Heart left ventricle (tissue), 16 donors: ENCODE measurements around the gene GP5. TPM values are rescaled to one million over a fixed set of nuclear protein-coding genes. Genes with fewer than 3 reads are reported as not detected.

Experiments used
- ATAC-seq, 4 donors: fragments of 200-7000 bp; cut with Tn5 transposase; one replicate each; pipeline ENCODE4 v1.9.1; 2020 to 2022; ENCODE audit warnings: moderate library complexity in 4 of 4, mild to moderate bottlenecking in 3 of 4, moderate number of reproducible peaks in 1 of 4
- DNase-seq, 5 donors: peaks; one replicate each; pipeline ENCODE4 v3.0.0-alpha.2; 2020
- H3K27ac ChIP-seq, 12 donors: fragments of 200-600 bp; sonication (generic) in 4 of 12; one replicate each; pipeline versions ENCODE4 v1.5.0 to v1.8.0; 2016 to 2022; ENCODE audit warnings: mild to moderate bottlenecking in 2 of 12
- H3K27me3 ChIP-seq, 9 donors: fragments of 200-600 bp; sonication (generic) in 2 of 9; one replicate each; pipeline versions ENCODE4 v1.5.1 to v1.8.0; 2016 to 2022; ENCODE audit warnings: mild to moderate bottlenecking in 3 of 9
- H3K36me3 ChIP-seq, 9 donors: fragments of 200-600 bp; sonication (generic) in 2 of 9; one replicate each; pipeline versions ENCODE4 v1.5.0 to v1.8.0; 2018 to 2022; ENCODE audit warnings: mild to moderate bottlenecking in 2 of 9
- H3K4me1 ChIP-seq, 12 donors: fragments of 200-600 bp; sonication (generic) in 4 of 12; one replicate each; pipeline versions ENCODE4 v1.5.0 to v1.8.0; 2016 to 2022; ENCODE audit warnings: mild to moderate bottlenecking in 3 of 12
- H3K4me3 ChIP-seq, 12 donors: fragments of 200-600 bp; sonication (generic) in 4 of 12; one replicate each; pipeline versions ENCODE4 v1.5.0 to v1.8.0; 2017 to 2022; ENCODE audit warnings: mild to moderate bottlenecking in 9 of 12, moderate library complexity in 4 of 12
- H3K9me3 ChIP-seq, 12 donors: fragments of 200-600 bp; sonication (generic) in 4 of 12; one replicate each; pipeline versions ENCODE4 v1.5.0 to v1.8.0; 2016 to 2022; ENCODE audit warnings: mild to moderate bottlenecking in 1 of 12
- CTCF ChIP-seq, 12 donors: fragments of 200-600 bp; sonication (generic) in 4 of 12; IDR thresholded peaks; one replicate each; pipeline versions ENCODE4 v1.5.0 to v1.8.0; 2018 to 2022; ENCODE audit warnings: antibody characterized with exemption in 12 of 12, mild to moderate bottlenecking in 5 of 12
- POLR2A ChIP-seq, 2 donors: fragments of 450-650 bp; IDR thresholded peaks; one replicate each; pipeline ENCODE4 v1.6.1; 2017; ENCODE audit warnings: antibody characterized with exemption in 2 of 2, mild to moderate bottlenecking in 2 of 2, moderate library complexity in 2 of 2
- WGBS, 4 donors: extraction: QIAGEN DNeasy Blood & Tissue Kit in 2 of 4; methylation state at CpG; one replicate each; pipeline versions ENCODE4 v1.1.5 to v1.1.7; 2013 to 2018; 5-methylcytosine and 5-hydroxymethylcytosine counted together
- intact Hi-C, 10 donors: fragments of 100-400 bp; cut with DNase I; formaldehyde crosslinking; loops; one replicate each; pipeline versions ENCODE4 v1.11.1 to v1.14.2; 2022
- polyA plus RNA-seq, 2 donors: library from polyadenylated mRNA; stranded (reverse); fragments of 200-250 nt; gene quantifications; one replicate each; pipeline ENCODE4 v1.2.3, GENCODE V29; 2013
- total RNA-seq, 9 donors: library from RNA; depleted of rRNA in 2 of 9; stranded (reverse); fragments of >200 nt in 2 of 9; fragmentation: NEBNext Ultra II Directional in 3 of 9; extraction: Animal tissue kit (Norgen Biotek cat#: 25700) in 3 of 9; gene quantifications; one replicate each; pipeline versions ENCODE4 v1.1.0 to v1.2.4, GENCODE V29; 2016 to 2023
- donor health status: ischemic (EF 13 %, LVEDD 7.1; RV severe dilation, severe dysfunction).
- donor health status: healthy with polysubstance abuse.
- donor health status: DM: no; HTN: yes; CAD: no.
- donor health status: DM: no; HTN: no; CAD: no.
- donor health status: ischemic (EF 25% LVEDD 6.9; RV normal size, moderate dysfunction).
- donor health status: ischemic (EF 25% LVEDD 5.7; RV mildly dilated, moderate dysfunction).
- donor health status: healthy.
- donor health status: DM: yes; HTN: yes; CAD: no.
- donor health status: ischemic (EF 35%, LVEDD 5.7; RV mildly dilated, moderate dysfunction).
- donor health status: nonischemic (EF 11% LVEDD 7.7; RV severe dilation, severe dysfunction).
- donor health status: DM: yes; HTN: yes; CAD: no.
- donor health status: PGD.
- donor health status: ischemic (EF 29% LVEDD 5.4; RV normal size, mild dysfunction).
- donor health status: nonischemic (EF 23%, LVEDD 6.1; RV moderate dilation, normal function).

Gene GP5
- total and polyA plus RNA-seq, 11 donors, result 0.04 to 0.12 (median 0.09) TPM; not detected in 7

- H3K36me3 ChIP-seq, result no peaks in the 10 kb centered on the region
- TF ChIP-seq CTCF (IDR thresholded peaks at IDR 0.05) (no peak), POLR2A (IDR thresholded peaks at IDR 0.05) (no peak)
- ATAC-seq (no peak), DNase-seq (no peak)
- intact Hi-C loops, result no loop called here
- no peak overlapping the region for H3K27ac ChIP-seq
- H3K27me3 ChIP-seq, result peaks cover 0 to 10% (median 4%) of the 10 kb centered on the region in 9 donors
- no peaks in the 10 kb centered on the region for H3K4me1 ChIP-seq
- H3K4me3 ChIP-seq, result no peak overlapping the region
- WGBS, 4 donors, result 96 to 99% (median 98%) methylated on average over 8 of the region's 8 CpGs
- H3K9me3 ChIP-seq, result peaks cover 0 to 15% (median 0%) of the 10 kb centered on the region in 12 donors
Observed at GRCh38 chr3:194387926-194388418, 11.1 kb downstream of the GP5 start.

- DNase-seq (no peak), ATAC-seq (no peak)
- Histone ChIP-seq H3K27me3 (peaks cover 0 to 10% (median 4%) of the 10 kb centered on the region in 9 donors), H3K4me3 (no peak overlapping the region), H3K27ac (no peak overlapping the region), H3K36me3 (no peaks in the 10 kb centered on the region), H3K4me1 (no peaks in the 10 kb centered on the region), H3K9me3 (peaks cover 0 to 15% (median 0%) of the 10 kb centered on the region in 12 donors)
- TF ChIP-seq POLR2A (IDR thresholded peaks at IDR 0.05) (no peak), CTCF (IDR thresholded peaks at IDR 0.05) (no peak)
- intact Hi-C loops, result no loop called here
- 96 to 99% (median 96%) methylated on average over 6 of the region's 6 CpGs for WGBS, 4 donors
Observed at GRCh38 chr3:194387276-194387675, 11.8 kb downstream of the GP5 start.

GRCh38 chr3:194386648-194387047 is 12.4 kb downstream of the GP5 start:
- H3K4me1 ChIP-seq, result no peaks in the 10 kb centered on the region
- TF ChIP-seq CTCF (IDR thresholded peaks at IDR 0.05), result no peak
- TF ChIP-seq POLR2A (IDR thresholded peaks at IDR 0.05), result no peak
- peaks cover 0 to 15% (median 0%) of the 10 kb centered on the region in 12 donors for H3K9me3 ChIP-seq
- peaks cover 0 to 10% (median 0%) of the 10 kb centered on the region in 9 donors for H3K27me3 ChIP-seq
- H3K36me3 ChIP-seq, result no peaks in the 10 kb centered on the region
- H3K4me3 ChIP-seq, result no peak overlapping the region
- 61 to 67% (median 64%) methylated on average over 7 of the region's 7 CpGs for WGBS, 4 donors
- intact Hi-C loops, result no loop called here
- H3K27ac ChIP-seq, result no peak overlapping the region
- DNase-seq (no peak), ATAC-seq (no peak)

- no peak for TF ChIP-seq CTCF (IDR thresholded peaks at IDR 0.05)
- TF ChIP-seq POLR2A (IDR thresholded peaks at IDR 0.05), result no peak
- H3K9me3 ChIP-seq, result peaks cover 0 to 10% (median 0%) of the 10 kb centered on the region in 12 donors
- H3K36me3 ChIP-seq, result no peaks in the 10 kb centered on the region
- H3K27ac ChIP-seq, result no peak overlapping the region
- no peak for DNase-seq
- intact Hi-C loops, result no loop called here
- H3K27me3 ChIP-seq, result peaks cover 0 to 10% (median 4%) of the 10 kb centered on the region in 9 donors
- 46 to 51% (median 51%) methylated on average over 15 of the region's 15 CpGs for WGBS, 4 donors
- H3K4me3 ChIP-seq, result no peak overlapping the region
- no peak for ATAC-seq
- no peaks in the 10 kb centered on the region for H3K4me1 ChIP-seq
Observed at GRCh38 chr3:194386066-194386465, 13.0 kb downstream of the GP5 start.
